HG02759 (cell line): ENCODE results near the gene POU2F1.

Experiments used
- ATAC-seq: cut with Tn5 transposase; IDR thresholded peaks from one replicate; pipeline ENCODE4 v1.9.1; 2021; ENCODE audit warnings: mild to moderate bottlenecking, moderate library complexity; ENCODE audit not compliant: unreplicated experiment

POU2F1 gene

DNA sequence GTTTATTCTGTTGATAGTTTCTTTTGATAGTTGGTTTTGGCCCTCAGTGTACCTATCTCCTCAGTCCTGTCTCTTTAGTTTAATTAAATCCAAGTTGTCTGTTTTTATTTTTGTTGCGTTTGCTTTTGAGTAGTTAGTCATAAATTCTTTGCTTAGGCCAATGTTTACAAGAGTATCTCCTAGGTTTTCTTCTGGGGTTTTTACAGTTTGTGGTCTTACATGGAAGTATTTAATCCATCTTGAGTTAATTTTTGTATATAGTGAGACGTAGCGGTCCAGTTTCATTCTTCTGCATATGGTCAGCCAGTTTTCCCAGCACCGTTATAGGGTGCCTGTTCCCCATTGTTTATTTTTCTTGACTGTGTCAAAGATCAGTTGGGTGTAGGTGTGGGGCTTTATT, 139.4 kb downstream of the POU2F1 start:
- ATAC-seq, result no peak

DNA sequence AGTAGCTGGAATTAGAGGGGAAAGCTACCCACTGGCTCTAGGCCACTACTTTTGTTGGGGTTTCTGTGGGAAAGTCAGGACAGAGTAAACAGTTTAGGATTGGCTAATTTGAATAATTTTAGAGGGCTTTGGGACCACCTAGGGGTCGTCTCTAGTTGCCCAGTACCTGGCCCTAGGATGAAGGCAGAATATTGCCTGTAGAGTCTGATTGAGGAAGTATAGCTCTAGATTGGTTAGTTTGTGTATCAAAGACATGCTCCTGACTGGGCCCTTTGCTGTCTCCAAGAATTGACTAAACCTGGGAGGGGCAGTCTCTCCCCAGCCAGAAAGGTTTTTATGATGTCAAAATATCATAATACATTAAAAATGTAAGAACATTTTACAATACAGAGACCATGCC, 142.0 kb downstream of the POU2F1 start:
- no peak for ATAC-seq

DNA sequence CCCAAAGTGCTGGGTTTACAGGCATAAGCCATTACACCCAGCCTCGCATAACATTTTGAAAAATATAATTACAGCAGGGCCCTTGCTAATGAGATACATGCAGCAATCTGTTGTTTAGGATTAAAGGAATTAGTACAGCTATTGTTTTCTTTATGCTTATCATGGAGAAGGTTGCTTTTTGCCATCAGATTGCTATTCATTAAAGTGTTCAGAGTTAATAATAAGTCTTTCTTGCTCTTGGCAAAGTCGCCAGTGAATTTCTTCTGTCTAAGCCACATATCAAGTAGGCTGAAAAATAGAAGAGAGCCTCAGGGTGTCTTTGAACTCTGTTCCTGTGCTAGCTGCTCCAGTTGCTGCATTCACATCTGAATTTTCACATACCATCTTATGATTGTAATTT, 144.1 kb downstream of the POU2F1 start:
- ATAC-seq, result no peak

DNA sequence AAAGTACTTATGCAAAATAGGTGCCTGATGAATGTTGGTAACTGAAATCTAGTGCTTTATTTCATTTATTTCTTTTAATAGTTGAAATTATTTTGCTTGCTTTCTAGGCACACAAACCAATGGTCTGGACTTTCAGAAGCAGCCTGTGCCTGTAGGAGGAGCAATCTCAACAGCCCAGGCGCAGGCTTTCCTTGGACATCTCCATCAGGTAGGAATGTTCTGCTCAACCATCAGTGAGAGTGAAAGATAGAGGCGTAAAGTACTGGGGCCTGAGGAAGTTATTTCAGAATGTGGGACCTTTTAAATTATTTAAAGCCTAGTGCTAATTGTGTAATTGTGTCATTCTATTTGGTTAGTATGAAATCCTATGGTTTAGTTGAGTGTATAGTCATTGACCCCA, 144.7 kb downstream of the POU2F1 start:
- no peak for ATAC-seq

DNA sequence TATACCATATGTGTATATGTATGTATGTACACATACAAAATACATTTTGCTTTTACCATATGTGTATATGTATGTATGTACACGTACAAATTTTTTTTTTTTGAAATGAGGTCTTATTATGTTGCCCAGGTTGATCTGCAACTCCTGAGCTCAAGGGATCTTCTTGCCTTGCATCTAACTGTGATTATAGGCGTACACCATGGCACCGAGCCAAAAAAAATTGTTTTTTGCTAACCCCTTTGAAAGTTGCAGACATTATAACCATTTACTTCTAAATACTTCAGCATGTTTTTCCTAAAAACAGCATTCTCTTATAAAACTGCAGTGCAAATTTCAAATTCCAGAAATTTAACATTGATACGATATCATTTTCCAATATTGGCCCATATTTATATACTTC, 147.0 kb downstream of the POU2F1 start:
- no peak for ATAC-seq

DNA sequence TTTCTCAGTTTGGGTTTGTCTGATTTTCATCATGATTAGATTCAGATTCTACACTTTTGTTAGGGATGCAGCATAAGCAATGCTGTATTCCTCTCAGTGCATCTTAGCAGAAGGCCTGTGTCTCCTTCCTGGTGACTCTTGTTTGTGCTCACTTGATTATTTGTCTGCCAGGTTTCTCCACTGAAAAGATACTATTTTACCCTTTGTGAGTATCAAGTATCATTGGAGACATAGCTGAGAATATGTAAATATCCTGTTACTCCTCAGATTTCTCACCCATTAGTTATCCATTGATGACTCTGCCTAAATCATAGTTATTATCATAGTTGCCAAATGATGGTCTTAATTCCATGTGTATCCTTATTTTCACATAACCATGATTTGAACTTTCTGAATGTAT, 148.5 kb downstream of the POU2F1 start:
- no peak for ATAC-seq

DNA sequence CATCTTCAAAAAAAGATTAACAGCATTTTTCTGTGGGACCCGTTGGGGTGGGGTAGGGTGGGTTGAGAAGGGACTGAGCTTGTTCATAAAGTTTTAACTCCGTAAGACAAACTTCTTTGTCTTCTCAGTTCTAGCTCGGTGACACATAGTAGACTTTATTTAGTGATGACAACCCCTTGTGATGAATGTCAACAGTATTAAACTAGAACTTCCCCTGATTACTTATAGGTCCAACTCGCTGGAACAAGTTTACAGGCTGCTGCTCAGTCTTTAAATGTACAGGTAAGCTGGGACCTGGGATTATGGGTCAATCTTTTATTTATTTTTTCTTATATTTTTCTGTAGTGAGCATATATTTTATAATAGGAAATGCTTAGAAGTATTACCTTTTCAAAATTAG, 149.2 kb downstream of the POU2F1 start:
- ATAC-seq, result no peak

DNA sequence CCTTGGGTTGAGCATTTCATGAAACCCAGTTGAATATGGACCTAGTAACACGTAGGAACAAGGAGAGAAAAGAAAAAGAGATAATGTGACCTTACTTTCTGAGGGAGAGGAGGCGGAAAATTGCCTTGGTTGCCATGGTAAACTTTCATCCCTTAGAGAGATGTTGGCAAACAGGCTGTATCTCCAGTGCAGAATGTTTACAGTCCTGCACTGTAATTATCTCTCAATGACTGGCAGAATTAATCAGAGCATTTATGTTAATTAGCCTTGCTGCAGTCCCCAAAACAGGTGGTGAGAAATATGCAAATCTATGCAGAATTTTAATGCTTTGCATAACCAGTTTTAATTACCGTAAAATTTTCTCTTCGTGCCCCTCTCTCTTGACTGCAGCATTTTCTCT, 150.3 kb downstream of the POU2F1 start:
- ATAC-seq, result no peak

DNA sequence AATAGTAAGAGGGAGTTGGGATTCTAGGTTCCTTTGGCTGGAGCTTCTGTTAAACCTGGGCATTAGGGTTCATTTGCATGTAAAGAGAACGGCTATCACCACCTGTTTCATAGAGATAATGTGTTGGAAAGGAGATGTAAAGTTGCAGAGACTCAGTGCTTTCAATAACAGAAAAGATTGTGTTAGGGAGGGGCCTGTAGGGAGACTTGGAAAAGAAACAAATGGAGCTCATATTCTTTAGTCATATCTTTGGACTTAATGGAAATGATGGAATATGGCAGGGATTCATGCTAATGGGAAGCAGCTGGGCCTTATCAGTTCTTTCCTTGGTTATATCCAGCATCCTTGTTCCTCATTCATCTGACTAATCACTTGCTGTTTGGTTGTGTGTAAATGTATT, 152.7 kb downstream of the POU2F1 start:
- ATAC-seq, result no peak

DNA sequence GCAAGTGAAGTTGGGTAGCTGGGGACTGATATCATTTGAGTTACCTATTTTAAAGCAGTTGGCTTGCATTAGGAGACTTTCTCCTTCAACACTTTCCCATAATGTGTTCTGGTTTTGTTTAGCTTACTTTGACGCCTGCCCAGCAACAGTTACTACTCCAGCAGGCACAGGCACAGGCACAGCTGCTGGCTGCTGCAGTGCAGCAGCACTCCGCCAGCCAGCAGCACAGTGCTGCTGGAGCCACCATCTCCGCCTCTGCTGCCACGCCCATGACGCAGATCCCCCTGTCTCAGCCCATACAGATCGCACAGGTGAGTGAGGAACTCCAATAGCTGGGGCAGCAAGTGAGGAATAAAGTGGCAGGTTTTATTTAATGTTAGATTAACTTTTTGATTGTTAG, 153.3 kb downstream of the POU2F1 start:
- no peak for ATAC-seq

DNA sequence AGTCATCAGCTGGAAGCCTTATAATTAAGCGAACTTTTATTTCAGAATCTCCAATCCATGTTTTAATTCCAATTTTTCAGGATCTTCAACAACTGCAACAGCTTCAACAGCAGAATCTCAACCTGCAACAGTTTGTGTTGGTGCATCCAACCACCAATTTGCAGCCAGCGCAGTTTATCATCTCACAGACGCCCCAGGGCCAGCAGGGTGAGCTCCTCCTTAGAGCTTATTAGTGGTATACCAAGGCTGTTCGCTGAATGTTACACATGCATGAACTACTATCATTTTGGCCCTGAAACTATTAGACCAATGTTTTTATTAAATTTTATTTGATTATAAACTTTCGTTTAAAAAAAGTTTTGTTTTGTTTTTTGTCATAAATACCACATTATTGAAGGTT, 155.3 kb downstream of the POU2F1 start:
- no peak for ATAC-seq

DNA sequence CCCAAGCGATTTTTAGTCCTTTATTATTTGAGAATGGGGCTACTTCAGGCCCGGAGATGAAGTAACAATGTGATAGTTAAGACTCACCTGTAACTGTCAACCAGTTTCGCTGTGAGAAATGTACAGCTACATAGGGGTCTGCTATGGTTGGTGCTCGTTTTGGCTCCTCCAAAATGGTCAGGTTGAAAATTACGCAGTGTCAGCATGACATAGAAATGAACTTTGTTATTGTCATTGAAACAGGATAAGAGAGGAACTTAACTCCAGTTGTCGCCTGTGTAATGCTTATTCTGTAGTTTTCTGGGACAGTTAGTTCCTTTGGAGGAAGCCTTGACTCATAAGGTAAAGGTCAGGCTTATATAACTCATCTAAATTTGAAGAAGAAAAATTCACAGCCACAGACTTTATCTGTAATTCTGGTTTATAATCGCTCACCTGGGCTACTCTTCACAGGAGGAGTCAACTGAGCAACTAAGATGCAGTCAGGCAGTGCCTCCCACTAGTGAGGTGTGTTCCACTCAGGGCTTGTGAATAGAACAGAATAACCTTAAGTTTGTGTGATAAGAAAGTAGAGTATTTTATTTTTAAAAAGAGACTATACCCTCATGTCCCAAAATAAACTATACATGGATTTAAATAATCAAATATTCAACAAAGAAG, 166.7 kb downstream of the POU2F1 start:
- no peak for ATAC-seq

DNA sequence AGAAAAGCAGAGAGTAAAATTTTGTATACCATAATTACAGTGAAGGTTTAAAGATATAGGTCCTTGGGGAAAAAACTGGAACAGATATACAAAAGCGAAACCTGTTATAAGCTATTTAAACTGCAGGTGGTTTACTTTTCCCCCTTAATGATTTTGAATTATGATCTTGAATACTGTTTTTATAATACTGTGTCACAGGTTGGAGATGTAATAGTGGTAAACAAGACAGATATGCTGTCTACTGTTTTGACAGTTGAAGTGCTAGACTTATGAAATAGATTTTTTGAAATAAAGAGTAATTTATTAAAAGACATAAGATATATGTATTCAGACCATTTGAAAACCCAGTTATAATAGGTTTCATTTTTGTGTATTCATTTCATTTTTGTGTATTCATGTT, 168.3 kb downstream of the POU2F1 start:
- no peak for ATAC-seq

DNA sequence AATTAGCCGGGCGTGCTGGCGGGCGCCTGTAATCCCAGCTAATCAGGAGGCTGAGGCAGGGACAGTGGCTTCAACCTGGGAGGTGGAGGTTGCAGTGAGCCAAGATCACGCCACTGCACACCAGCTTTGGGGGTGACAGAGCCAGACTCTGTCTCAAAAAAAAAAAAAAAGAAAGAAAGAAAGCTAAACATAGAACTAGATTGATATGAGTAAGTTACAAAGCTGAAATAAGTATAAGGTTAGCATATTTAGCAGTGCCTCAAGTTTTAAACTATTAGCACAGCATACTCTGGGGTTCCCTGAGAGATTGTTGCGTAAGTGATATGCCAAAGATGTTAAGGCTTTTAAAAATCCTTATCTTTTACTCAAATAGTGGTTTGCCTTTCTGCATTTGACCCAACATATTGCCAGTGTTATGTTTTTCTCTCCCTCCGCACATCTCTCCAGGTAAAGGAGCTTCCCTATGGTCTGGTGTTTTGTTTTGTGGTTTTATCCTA, 171.6 kb downstream of the POU2F1 start:
- no peak for ATAC-seq

DNA sequence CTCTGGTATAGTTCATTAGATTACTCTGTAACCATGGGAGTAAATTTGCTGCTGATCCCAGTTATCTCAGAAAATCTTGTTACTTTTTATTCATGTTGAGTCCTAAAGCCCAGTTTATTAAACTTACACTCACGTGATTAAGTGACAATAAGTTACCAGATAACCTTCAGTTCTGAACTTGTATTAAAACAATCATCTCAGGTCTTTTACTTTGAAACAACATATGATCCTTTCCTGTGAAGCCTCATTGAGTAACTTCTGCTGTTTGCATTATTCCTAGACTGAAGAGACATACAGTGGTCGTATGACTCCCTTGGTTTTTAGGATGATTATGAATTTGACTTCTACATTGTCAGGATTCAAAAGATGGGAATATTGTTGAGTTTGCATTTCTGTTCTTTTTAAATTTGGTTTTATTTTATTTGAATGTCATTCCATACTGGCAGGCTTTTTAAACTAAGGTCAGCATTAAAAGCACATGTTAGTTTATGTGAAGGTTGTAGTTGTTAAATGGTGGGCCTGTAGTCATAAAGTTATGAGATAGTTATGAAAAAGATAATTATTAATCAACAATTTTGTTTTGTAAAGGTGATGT, 179.8 kb downstream of the POU2F1 start:
- ATAC-seq, result no peak

DNA sequence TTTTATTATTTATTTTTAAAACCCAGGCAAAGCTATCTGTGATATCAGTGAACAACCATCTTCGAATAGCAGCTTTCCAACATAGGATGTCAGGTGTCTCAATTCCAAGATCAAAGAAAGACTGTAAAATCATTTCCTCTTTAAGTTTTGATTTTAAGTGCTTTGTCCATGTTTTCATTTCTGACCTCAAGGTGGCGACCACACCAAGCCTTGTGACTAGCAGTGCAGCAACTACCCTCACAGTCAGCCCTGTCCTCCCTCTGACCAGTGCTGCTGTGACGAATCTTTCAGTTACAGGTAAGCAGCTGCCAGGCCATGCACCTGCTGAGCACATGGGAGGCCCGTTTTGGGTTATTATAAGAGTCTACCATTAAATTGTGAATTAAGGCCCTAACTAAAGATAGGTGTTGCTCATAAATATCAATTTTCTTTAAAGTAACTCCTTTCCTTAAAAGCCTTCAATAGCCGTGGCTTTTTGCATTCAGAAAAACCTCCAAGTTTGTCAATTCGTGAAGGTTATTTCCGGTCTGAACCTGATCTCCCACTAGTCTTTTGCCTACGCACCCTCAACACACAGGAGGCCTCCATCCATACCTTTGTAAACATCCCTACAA, 180.7 kb downstream of the POU2F1 start:
- peak; percentile 71 for ATAC-seq

DNA sequence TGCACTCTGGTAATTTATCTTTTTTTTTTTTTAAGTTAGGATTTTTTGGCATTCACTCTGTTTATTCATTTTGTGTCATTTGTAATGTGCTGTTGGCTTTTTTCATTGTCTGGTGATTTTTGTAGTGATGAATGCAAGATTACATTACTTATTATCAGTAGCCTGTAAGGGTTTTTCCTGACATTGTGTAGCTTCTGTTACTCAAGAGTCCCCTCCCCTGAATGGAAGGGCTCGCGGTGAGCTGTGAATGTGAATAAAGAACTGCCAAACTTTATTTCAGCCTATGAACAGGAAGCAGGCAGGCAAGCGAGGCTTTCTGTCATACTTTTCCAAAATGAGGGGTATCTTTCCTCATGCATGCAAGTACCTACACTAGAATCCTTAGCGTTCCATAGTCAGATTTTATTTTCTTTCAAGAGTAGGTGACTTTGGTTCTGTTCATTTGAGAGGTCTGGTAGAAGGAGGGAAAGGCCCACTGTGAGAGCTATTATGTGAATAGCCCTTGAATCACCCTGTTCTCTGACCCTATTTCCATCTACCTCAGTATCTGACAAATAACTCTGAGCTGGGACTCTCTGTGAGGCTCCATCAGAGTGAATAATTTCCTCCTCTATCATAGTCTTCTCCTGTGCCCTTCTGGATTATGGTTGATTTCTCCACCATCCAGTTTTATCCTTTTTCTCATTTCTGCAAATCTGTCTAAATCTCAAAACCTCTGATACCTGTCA, 183.6 kb downstream of the POU2F1 start:
- ATAC-seq, result no peak

DNA sequence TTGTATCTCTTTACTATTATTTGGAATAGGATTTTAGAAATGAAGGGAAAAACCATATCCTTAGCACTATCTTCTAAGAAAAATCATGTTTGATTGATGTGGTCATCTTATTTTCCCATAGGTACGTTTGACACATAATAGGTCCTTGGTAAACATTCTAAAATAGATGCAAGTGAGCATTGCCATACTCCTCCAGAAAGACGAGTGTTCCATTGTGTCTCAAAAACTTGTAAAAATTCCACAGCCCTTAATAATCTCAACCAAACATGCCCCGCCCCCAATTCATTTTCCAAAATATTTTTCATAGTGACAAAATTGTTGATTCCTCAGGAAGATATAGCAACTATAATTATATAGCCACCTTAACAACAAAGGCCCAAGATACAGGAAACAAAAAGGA, 184.2 kb downstream of the POU2F1 start:
- ATAC-seq, result no peak

DNA sequence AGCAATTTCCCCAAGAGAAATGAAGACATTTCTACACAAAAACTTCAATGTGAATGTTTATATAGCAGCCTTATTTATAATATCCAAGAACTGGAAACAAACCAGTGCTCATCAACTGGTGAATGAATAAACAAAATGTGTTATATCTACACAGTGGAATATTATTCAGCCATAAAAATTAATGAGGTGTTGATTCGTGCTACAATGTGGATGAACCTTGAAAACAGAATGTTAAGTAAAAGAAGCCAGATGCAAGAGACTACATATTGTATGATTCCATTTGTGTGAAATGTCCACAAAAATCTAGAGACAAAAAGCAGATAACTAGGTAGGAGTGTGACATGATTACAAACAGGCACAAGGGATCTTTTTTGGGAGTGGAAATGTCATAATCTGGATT, 187.7 kb downstream of the POU2F1 start:
- no peak for ATAC-seq

DNA sequence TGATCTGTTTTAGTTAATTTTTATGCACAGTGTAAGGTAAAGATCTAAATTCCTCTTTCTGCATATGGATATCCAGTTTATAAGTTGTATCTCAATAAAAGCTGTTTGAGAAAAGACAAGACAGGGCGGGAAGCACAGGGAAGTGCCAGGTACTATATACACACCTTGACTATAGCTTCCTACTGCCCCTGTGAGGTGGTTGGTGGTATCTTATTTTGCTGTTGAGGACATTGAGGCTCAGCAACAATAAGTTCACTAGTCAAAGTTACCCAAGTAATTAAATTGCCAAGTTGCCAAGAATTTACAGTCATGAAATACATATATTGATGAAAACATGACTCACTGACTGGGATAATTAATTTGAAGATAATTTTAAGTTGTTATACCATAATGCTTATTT, 188.5 kb downstream of the POU2F1 start:
- no peak for ATAC-seq

DNA sequence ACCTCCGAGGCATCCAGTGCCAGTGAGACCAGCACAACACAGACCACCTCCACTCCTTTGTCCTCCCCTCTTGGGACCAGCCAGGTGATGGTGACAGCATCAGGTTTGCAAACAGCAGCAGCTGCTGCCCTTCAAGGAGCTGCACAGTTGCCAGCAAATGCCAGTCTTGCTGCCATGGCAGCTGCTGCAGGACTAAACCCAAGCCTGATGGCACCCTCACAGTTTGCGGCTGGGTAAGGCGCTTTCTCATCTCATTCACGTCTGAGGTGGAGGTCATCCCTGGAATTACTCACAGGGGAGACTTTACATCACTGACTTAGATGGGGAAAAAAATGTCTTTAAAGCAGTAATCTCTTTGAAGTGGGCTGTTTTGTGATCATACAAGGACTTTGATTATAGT, 191.4 kb downstream of the POU2F1 start:
- no peak for ATAC-seq

DNA sequence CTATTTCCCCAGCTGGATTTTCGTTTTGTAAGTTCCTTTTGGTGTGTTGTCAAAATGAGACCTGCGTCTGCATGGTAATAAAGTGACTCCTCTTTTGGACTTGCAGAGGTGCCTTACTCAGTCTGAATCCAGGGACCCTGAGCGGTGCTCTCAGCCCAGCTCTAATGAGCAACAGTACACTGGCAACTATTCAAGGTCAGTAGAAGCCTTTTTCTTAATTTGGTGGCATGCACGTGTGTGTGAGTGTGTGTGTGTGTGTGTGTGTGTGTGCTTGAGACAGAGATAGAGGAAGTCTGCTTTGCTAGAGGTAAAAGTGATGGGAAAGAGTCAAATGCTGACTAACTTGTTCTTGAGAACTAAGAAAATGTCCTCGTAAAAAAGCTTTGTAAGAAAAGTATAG, 192.2 kb downstream of the POU2F1 start:
- no peak for ATAC-seq
